Caco-2 (cell line): ENCODE results near the gene ELMO2. TPM values are rescaled to one million over a fixed set of nuclear protein-coding genes. Genes with fewer than 3 reads are reported as not detected.
"Not testable (repeated sequence)": the region's sequence is repeated elsewhere in the genome, so short reads cannot be mapped to it uniquely, and the experiment has no call there.

Experiments
- BruUV-seq: library from RNA; stranded (reverse); fragments of 400-500 nt; replicated peaks from 2 replicates; lab custom pipeline; 2021; lab: Mats Ljungman, UMichigan
- CTCF ChIA-PET: fragments of 300-600 bp; sonication (Branson Sonifier 250); formaldehyde crosslinking; loops from one replicate; lab custom pipeline; 2022; ENCODE audit warnings: antibody characterized with exemption; lab: Charles Lee
- POLR2A ChIA-PET: fragments of 300-600 bp; sonication (Branson Sonifier 250); formaldehyde crosslinking; loops from one replicate; lab custom pipeline; 2022; ENCODE audit warnings: antibody characterized with exemption; lab: Charles Lee
- DNase-seq, 2 experiments: peaks; one replicate each; pipeline versions ENCODE4 v3.0.0 to v3.0.0-alpha.2; 2020 to 2022
- H3K27me3 ChIP-seq: replicated peaks from 2 replicates; pipeline ENCODE4 v1.6.0; 2011; ENCODE audit warnings: low read length; ENCODE audit not compliant: control insufficient read depth, insufficient read depth
- H3K36me3 ChIP-seq: 2 replicates; pipeline ENCODE4 v1.5.1; 2011; ENCODE audit warnings: low read length; ENCODE audit not compliant: control insufficient read depth, insufficient read depth
- H3K4me1 ChIP-seq: fragments of 250-450 bp; sonication (Bioruptor Pico); 2 replicates; pipeline ENCODE4 v1.5.1; 2020; ENCODE audit warnings: mild to moderate bottlenecking
- H3K4me3 ChIP-seq: 2 replicates; pipeline ENCODE4 v1.5.1; 2011; ENCODE audit warnings: low read depth, mild to moderate bottlenecking, control low read depth, low read length
- H3K9me3 ChIP-seq: fragments of 250-450 bp; sonication (Bioruptor Pico); 2 replicates; pipeline ENCODE4 v1.5.1; 2020; ENCODE audit warnings: mild to moderate bottlenecking, moderate library complexity
- H3K27ac Mint-ChIP-seq: one replicate; pipeline ENCODE4 v1.8.0; 2022; ENCODE audit warnings: mixed read lengths; ENCODE audit not compliant: unreplicated experiment
- H3K27me3 Mint-ChIP-seq: one replicate; pipeline ENCODE4 v1.8.0; 2022; ENCODE audit warnings: mixed read lengths; ENCODE audit not compliant: insufficient read depth, unreplicated experiment
- H3K36me3 Mint-ChIP-seq: one replicate; pipeline ENCODE4 v1.8.0; 2022; ENCODE audit warnings: mild to moderate bottlenecking, mixed read lengths; ENCODE audit not compliant: insufficient read depth, unreplicated experiment
- H3K4me1 Mint-ChIP-seq: one replicate; pipeline ENCODE4 v1.8.0; 2022; ENCODE audit warnings: low read depth, mixed read lengths; ENCODE audit not compliant: unreplicated experiment
- H3K4me3 Mint-ChIP-seq: one replicate; pipeline ENCODE4 v1.8.0; 2022; ENCODE audit warnings: mild to moderate bottlenecking, moderate library complexity, mixed read lengths; ENCODE audit not compliant: unreplicated experiment
- H3K9me3 Mint-ChIP-seq: one replicate; pipeline ENCODE4 v1.8.0; 2022; ENCODE audit warnings: mixed read lengths; ENCODE audit not compliant: unreplicated experiment
- CTCF ChIP-seq, 2 experiments: fragments of 200-600 bp in 1 of 2; IDR thresholded peaks; 1 replicate in 1 of 2; 2 replicates in 1 of 2; pipeline versions ENCODE4 v1.5.1 to v1.8.0; 2011 to 2022; ENCODE audit warnings: antibody characterized with exemption in 1 of 2, control low read depth in 1 of 2, inconsistent platforms in 1 of 2, low read depth in 1 of 2, low read length in 1 of 2, mild to moderate bottlenecking in 1 of 2, moderate library complexity in 1 of 2; ENCODE audit not compliant: insufficient read depth in 1 of 2, severe bottlenecking in 1 of 2, unreplicated experiment in 1 of 2
- intact Hi-C: fragments of 100-400 bp; cut with micrococcal nuclease; formaldehyde crosslinking; loops from one replicate; pipeline ENCODE4 v1.10.0; 2022; ENCODE audit not compliant: unreplicated experiment
- total RNA-seq: library from RNA; stranded (reverse); gene quantifications from 2 replicates; pipeline ENCODE4 v1.2.3, GENCODE V29; 2022

The ELMO2 gene
- total RNA-seq, 1 experiment from 2014 or later, result 82.4 TPM

GRCh38 chr20:46388201-46388836 is 18.1 kb downstream of the ELMO2 start:
- no peak for DNase-seq
- ChIA-PET CTCF (no interaction called here), POLR2A (interaction anchor here (0.7 kb wide), 1 partner anchor 24 kb away, joined by 4 read pairs; no protein-coding TSS in a partner anchor)
- Mint-ChIP-seq H3K27me3 (no peaks in the 10 kb centered on the region), H3K4me3 (no peak overlapping the region), H3K27ac (no peak overlapping the region), H3K4me1 (no peaks in the 10 kb centered on the region), H3K9me3 (no peaks in the 10 kb centered on the region), H3K36me3 (peaks cover 48% of the 10 kb centered on the region)
- Histone ChIP-seq H3K27me3 (no peaks in the 10 kb centered on the region), H3K4me3 (no peak overlapping the region), H3K9me3 (no peaks in the 10 kb centered on the region), H3K36me3 (peaks cover 6% of the 10 kb centered on the region), H3K4me1 (no peaks in the 10 kb centered on the region)
- BruUV-seq, result no TSS peak
- no peak for TF ChIP-seq CTCF (IDR thresholded peaks at IDR 0.05; ENCODE audit: insufficient read depth in 1 of 2, low read depth in 1 of 2, low read length in 1 of 2, severe bottlenecking in 1 of 2, unreplicated experiment in 1 of 2)
- intact Hi-C loops, result no loop called here

DNA sequence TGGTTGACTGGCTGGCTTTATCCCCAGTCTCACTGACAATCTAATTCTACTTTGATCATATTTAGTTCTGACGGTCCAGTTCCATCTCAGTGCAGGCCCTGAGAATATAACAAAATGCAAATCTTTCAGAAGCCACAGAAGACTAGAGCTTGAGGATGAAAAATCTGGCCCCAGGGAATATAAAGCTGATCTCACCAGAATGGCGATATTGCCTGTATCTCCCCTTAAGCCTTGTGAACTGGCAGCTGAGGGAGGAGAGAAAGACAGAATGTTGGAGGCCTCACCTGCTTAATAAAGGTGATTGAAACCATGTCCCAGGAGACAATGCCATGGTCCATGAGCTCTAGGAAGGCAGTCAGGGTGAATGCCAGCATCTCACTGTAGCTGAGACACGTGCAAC is 19.4 kb downstream of the ELMO2 start:
- H3K9me3 Mint-ChIP-seq, H3K27ac Mint-ChIP-seq, H3K4me3 Mint-ChIP-seq, H3K9me3 ChIP-seq, H3K27me3 ChIP-seq, H3K27me3 Mint-ChIP-seq, BruUV-seq, H3K4me1 ChIP-seq, DNase-seq, H3K4me1 Mint-ChIP-seq, H3K4me3 ChIP-seq, H3K36me3 ChIP-seq, intact Hi-C loops: not testable (repeated sequence)
- CTCF ChIA-PET, result interaction anchor here (0.6 kb wide), 1 partner anchor 303 kb away, joined by 3 read pairs; no protein-coding TSS in a partner anchor
- POLR2A ChIA-PET, result interaction anchor here (0.7 kb wide), 1 partner anchor 20 kb away, joined by 13 read pairs; the partner anchor contains the start of gene ELMO2
- peaks cover 39% of the 10 kb centered on the region for H3K36me3 Mint-ChIP-seq

GRCh38 chr20:46378412-46379009 is 27.9 kb downstream of the ELMO2 start:
- intact Hi-C loops, result no loop called here
- TF ChIP-seq CTCF (IDR thresholded peaks at IDR 0.05; ENCODE audit: insufficient read depth in 1 of 2, low read depth in 1 of 2, low read length in 1 of 2, severe bottlenecking in 1 of 2, unreplicated experiment in 1 of 2), result no peak
- Histone ChIP-seq H3K9me3 (no peaks in the 10 kb centered on the region), H3K4me1 (peaks cover 10% of the 10 kb centered on the region; the same call in 1 of the 2 replicates), H3K4me3 (no peak overlapping the region), H3K36me3 (peaks cover 4% of the 10 kb centered on the region), H3K27me3 (no peaks in the 10 kb centered on the region)
- DNase-seq, result peak in 1 of 2 experiments; percentile 30
- no TSS peak for BruUV-seq
- POLR2A ChIA-PET, result interaction anchor here (1.1 to 1.2 kb wide), 3 partner anchors 14 to 21 kb away, joined by 3 to 5 read pairs (median 4); no protein-coding TSS in a partner anchor
- Mint-ChIP-seq H3K9me3 (no peaks in the 10 kb centered on the region), H3K4me3 (no peak overlapping the region), H3K4me1 (peaks cover 8% of the 10 kb centered on the region), H3K27me3 (no peaks in the 10 kb centered on the region), H3K36me3 (peaks cover 32% of the 10 kb centered on the region), H3K27ac (no peak overlapping the region)
- CTCF ChIA-PET, result interaction anchor here (0.6 to 2.1 kb wide), 8 partner anchors 13 to 72 kb away, joined by 3 to 8 read pairs (median 4); partner anchors contain the start of gene ELMO2
